ENCODE data around the gene ARHGAP23.

ARHGAP23 gene

DNA sequence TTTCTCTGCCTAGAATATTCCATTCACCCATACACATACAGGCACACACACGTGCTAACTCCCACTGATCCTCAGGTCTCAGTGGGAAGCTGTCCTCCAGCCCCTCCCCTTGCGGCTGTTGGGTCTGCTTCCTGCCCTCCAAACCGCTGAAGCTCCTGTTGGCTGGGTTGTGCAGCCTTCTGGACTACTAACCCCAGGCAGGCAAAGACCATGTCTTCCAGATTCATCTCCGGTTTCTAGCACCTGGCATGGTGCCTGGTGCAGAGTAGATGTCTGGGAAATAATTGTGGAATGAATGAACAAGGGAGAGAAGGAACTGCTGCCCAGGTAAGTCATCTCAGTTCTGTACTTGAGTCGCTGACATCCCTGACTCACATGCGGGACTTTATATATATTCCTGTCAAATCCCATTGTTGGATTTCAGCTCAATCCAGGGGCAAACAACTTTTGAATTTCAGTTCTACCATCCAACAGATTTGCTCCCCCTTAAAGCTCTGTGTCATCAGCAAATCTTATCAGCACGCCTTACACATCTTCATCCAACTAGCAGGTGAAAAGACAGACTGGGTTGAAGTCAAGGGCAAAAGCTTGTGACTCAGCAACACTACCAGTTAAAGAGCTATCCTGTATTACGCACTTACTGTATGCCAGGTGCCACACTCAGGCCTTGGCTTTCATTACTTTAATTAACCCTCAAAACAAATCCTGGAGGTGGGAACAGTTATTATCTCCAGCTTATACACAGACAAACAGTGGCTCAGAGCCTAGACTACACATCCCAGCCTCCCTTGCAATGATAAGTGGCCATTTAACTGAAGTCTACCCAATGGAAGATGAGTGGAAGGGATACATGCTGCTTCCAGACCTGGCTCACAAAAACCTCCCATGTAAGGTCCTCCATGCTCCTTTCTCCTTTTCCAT lies 126.4 kb downstream of the ARHGAP23 start:
- no peak for DNase-seq

- no peak for DNase-seq
These were observed 128.0 kb downstream of the ARHGAP23 start for GRCh38 chr17:38556239-38556638.

GRCh38 chr17:38557396-38557795 lies 129.1 kb downstream of the ARHGAP23 start:
- DNase-seq: no peak

- DNase-seq: peak; percentile 84
These were observed 129.8 kb downstream of the ARHGAP23 start for GRCh38 chr17:38557836-38558727.

- no peak for DNase-seq
These were observed 130.4 kb downstream of the ARHGAP23 start for GRCh38 chr17:38558728-38559050.

- DNase-seq: peak; percentile 84
These were observed 131.0 kb downstream of the ARHGAP23 start for GRCh38 chr17:38559051-38559879.

GRCh38 chr17:38559880-38560230 lies 131.6 kb downstream of the ARHGAP23 start:
- DNase-seq: no peak

- no peak for DNase-seq
These were observed 132.4 kb downstream of the ARHGAP23 start for GRCh38 chr17:38560503-38561318.

GRCh38 chr17:38561416-38562214 lies 133.4 kb downstream of the ARHGAP23 start:
- no peak for DNase-seq

All from T-helper 9 cell (primary cell).